ENCODE results near the gene CFAP100. TPM values are rescaled to one million over a fixed set of nuclear protein-coding genes. Genes with fewer than 3 reads are reported as not detected.

The CFAP100 gene
- polyA plus RNA-seq, 1 donor: 0.58 TPM

GRCh38 chr3:126483321-126483761 lies 88.6 kb downstream of the CFAP100 start:
- DNase-seq: no peak

GRCh38 chr3:126484148-126484547 lies 89.4 kb downstream of the CFAP100 start:
- no peak for DNase-seq

- no peak for DNase-seq
Observed at GRCh38 chr3:126484662-126485061, 90.0 kb downstream of the CFAP100 start.

GRCh38 chr3:126485176-126485897 lies 90.6 kb downstream of the CFAP100 start:
- no peak for DNase-seq

GRCh38 chr3:126485956-126486355 lies 91.2 kb downstream of the CFAP100 start:
- no peak for DNase-seq

Other genes starting within 250 kb of the CFAP100 start
- 0.70 TPM for gene ALDH1L1, start 214.3 kb upstream of the CFAP100 start, polyA plus RNA-seq (ENCODE audit: insufficient read length)
- 1.6 TPM for gene KLF15, start 37.5 kb upstream of the CFAP100 start, polyA plus RNA-seq (ENCODE audit: insufficient read length)
- 32.9 TPM for gene ZXDC, start 81.0 kb downstream of the CFAP100 start, polyA plus RNA-seq (ENCODE audit: insufficient read length)
- 0.14 TPM for gene UROC1, start 122.9 kb downstream of the CFAP100 start, polyA plus RNA-seq (ENCODE audit: insufficient read length)
- 0.18 TPM for gene CHST13, start 129.2 kb downstream of the CFAP100 start, polyA plus RNA-seq (ENCODE audit: insufficient read length)
- gene C3orf22, start 164.0 kb downstream of the CFAP100 start, polyA plus RNA-seq (ENCODE audit: insufficient read length): not detected

Data from hindlimb muscle (tissue), 1 donor.